A549 (cell line): Measurements from ENCODE around the gene PTPRH. TPM values are rescaled to one million over a fixed set of nuclear protein-coding genes. Genes with fewer than 3 reads are reported as not detected.

ENCODE experiments used
- ATAC-seq, 2 experiments: fragments of 200-7000 bp in 1 of 2; fragments of >200 bp in 1 of 2; cut with Nextera tagmentation in 1 of 2; cut with Tn5 transposase in 1 of 2; 3 replicates each; pipeline versions ENCODE4 v1.8.0 to v1.9.1; 2018 to 2020; ENCODE audit warnings: mild to moderate bottlenecking in 1 of 2, moderate library complexity in 1 of 2
- CTCF ChIA-PET: fragments of 300-600 bp; sonication (Branson Sonifier 250); formaldehyde crosslinking; extraction: SDS; loops from one replicate; lab custom pipeline; 2021; ENCODE audit warnings: antibody characterized with exemption, inconsistent platforms; lab: Yijun Ruan, JAX
- POLR2A ChIA-PET: fragments of 350-600 bp; formaldehyde crosslinking; extraction: SDS; loops from one replicate; lab custom pipeline; 2021; ENCODE audit warnings: antibody characterized with exemption, inconsistent platforms; lab: Yijun Ruan, JAX
- DNase-seq, 2 experiments: peaks; one replicate each; pipeline versions ENCODE4 v3.0.0 to v3.0.0-alpha.2; 2011 to 2016; ENCODE audit warnings: low read depth in 1 of 2, low spot score in 1 of 2
- FAIRE-seq: peaks from 2 replicates; lab custom pipeline; 2011; peaks lifted over from hg19 to GRCh38; lab: Jason Lieb, UNC
- H3K27ac ChIP-seq, 2 experiments: fragments of >200 bp; sonication (Bioruptor Twin); formaldehyde crosslinking; 3 replicates each; pipeline ENCODE4 v1.5.1; 2016 to 2017
- H3K4me1 ChIP-seq: fragments of >200 bp; sonication (Bioruptor Twin); formaldehyde crosslinking; 3 replicates; pipeline ENCODE4 v1.6.1; 2016
- H3K4me2 ChIP-seq: fragments of >200 bp; sonication (Bioruptor Twin); formaldehyde crosslinking; 3 replicates; pipeline ENCODE4 v1.6.1; 2016
- H3K4me3 ChIP-seq: fragments of >200 bp; sonication (Bioruptor Twin); formaldehyde crosslinking; 3 replicates; pipeline ENCODE4 v1.5.1; 2016
- H3K9me3 ChIP-seq: fragments of >200 bp; sonication (Bioruptor Twin); formaldehyde crosslinking; 3 replicates; pipeline ENCODE4 v1.6.1; 2016
- BHLHE40 ChIP-seq: IDR thresholded peaks from 2 replicates; pipeline ENCODE4 v1.6.1; 2012; ENCODE audit warnings: low read depth, low read length, inconsistent platforms
- EHF ChIP-seq: fragments of 250-450 bp; sonication (Bioruptor Pico); IDR thresholded peaks from 2 replicates; pipeline ENCODE4 v1.5.0; 2020; ENCODE audit warnings: mild to moderate bottlenecking
- FOSB ChIP-seq: fragments of 250-450 bp; sonication (Bioruptor Pico); IDR thresholded peaks from 2 replicates; pipeline ENCODE4 v1.5.0; 2020; ENCODE audit warnings: mild to moderate bottlenecking, moderate library complexity
- GATA3 ChIP-seq: IDR thresholded peaks from 2 replicates; pipeline ENCODE4 v1.6.1; 2012; ENCODE audit warnings: borderline replicate concordance
- HDAC2 ChIP-seq: fragments of 200-600 bp; sonication (generic); IDR thresholded peaks from 2 replicates; pipeline ENCODE4 v1.6.1; 2016
- HOXB5 ChIP-seq: fragments of 250-450 bp; sonication (Bioruptor Pico); IDR thresholded peaks from 2 replicates; pipeline ENCODE4 v1.5.0; 2020; ENCODE audit warnings: mild to moderate bottlenecking, moderate library complexity
- JUN ChIP-seq, 2 experiments: fragments of >200 bp; sonication (Bioruptor Twin); formaldehyde crosslinking; IDR thresholded peaks; 2 replicates in 1 of 2; 3 replicates in 1 of 2; pipeline ENCODE4 v1.6.1; 2016 to 2017
- MAFK ChIP-seq: fragments of 450-650 bp; IDR thresholded peaks from 2 replicates; pipeline ENCODE4 v1.6.1; 2014; ENCODE audit not compliant: partially characterized antibody
- MAZ ChIP-seq: fragments of 150-350 bp; IDR thresholded peaks from 2 replicates; pipeline ENCODE4 v1.6.1; 2014; ENCODE audit warnings: antibody characterized with exemption, low read depth, low read length, borderline replicate concordance
- MYC ChIP-seq: IDR thresholded peaks from 2 replicates; pipeline ENCODE4 v1.6.1; 2012; ENCODE audit warnings: mild to moderate bottlenecking, inconsistent platforms, low read length, improper control_type of control experiment, borderline replicate concordance
- NFE2L2 ChIP-seq: fragments of 150-350 bp; conservative IDR thresholded peaks from 2 replicates; pipeline ENCODE4 v1.6.1; 2014; ENCODE audit warnings: low read length
- PHF8 ChIP-seq: fragments of 200-600 bp; sonication (generic); IDR thresholded peaks from 2 replicates; pipeline ENCODE4 v1.6.1; 2016; ENCODE audit warnings: low read depth, mild to moderate bottlenecking, antibody characterized with exemption, moderate library complexity, borderline replicate concordance
- POLR2A ChIP-seq: IDR thresholded peaks from 2 replicates; pipeline ENCODE4 v1.6.1; 2012; ENCODE audit warnings: mild to moderate bottlenecking, low read length
- POLR2AphosphoS2 ChIP-seq: conservative IDR thresholded peaks from 2 replicates; pipeline ENCODE4 v1.6.1; 2012; ENCODE audit warnings: low read length, improper control_type of control experiment, inconsistent platforms
- RARB ChIP-seq: fragments of 250-450 bp; sonication (Bioruptor Pico); IDR thresholded peaks from 2 replicates; pipeline ENCODE4 v1.8.0; 2021; ENCODE audit warnings: mild to moderate bottlenecking, moderate library complexity
- RFX5 ChIP-seq: fragments of 450-650 bp; IDR thresholded peaks from 2 replicates; pipeline ENCODE4 v1.7.1; 2014; ENCODE audit warnings: antibody characterized with exemption, mild to moderate bottlenecking, moderate library complexity
- TFCP2L1 ChIP-seq: fragments of 250-450 bp; sonication (Bioruptor Pico); IDR thresholded peaks from 2 replicates; pipeline ENCODE4 v1.5.0; 2021; ENCODE audit warnings: mild to moderate bottlenecking
- TP53 ChIP-seq: fragments of 250-450 bp; sonication (Bioruptor Pico); IDR thresholded peaks from 2 replicates; pipeline ENCODE4 v1.5.0; 2021; ENCODE audit warnings: mild to moderate bottlenecking, moderate library complexity
- ZC3H11A ChIP-seq: fragments of 450-650 bp; IDR thresholded peaks from 2 replicates; pipeline ENCODE4 v1.6.1; 2014; ENCODE audit warnings: antibody characterized with exemption, mild to moderate bottlenecking
- ZSCAN20 ChIP-seq: fragments of 250-450 bp; sonication (Bioruptor Pico); IDR thresholded peaks from 2 replicates; pipeline ENCODE4 v1.8.0; 2022; ENCODE audit warnings: mild to moderate bottlenecking, moderate library complexity
- WGBS: methylation state at CpG from one replicate; pipeline ENCODE4 v1.1.6; 2017; ENCODE audit errors: missing lambda C conversion rate; 5-methylcytosine and 5-hydroxymethylcytosine counted together
- polyA plus RNA-seq, 4 experiments: library from polyadenylated mRNA; depleted of rRNA in 3 of 4; stranded (reverse); fragments of >200 nt; fragmentation: RNase III in 1 of 4; extraction: RNeasy Plus Mini Kit Qiagen cat#74134 plus additional on column Dnase treatment in 1 of 4; gene quantifications; 2 replicates in 3 of 4; 3 replicates in 1 of 4; pipeline ENCODE4 v1.2.3, GENCODE V29; 2011 to 2017
- TF ChIP-seq, protein P1 (sequence below): fragments of 200-600 bp; sonication (generic); IDR thresholded peaks from 2 replicates; pipeline ENCODE4 v1.6.1; 2016; ENCODE audit warnings: antibody characterized with exemption, mild to moderate bottlenecking, moderate library complexity
- TF ChIP-seq, protein P2 (sequence below): fragments of 150-350 bp; IDR thresholded peaks from 2 replicates; pipeline ENCODE4 v1.6.1; 2014; ENCODE audit warnings: low read depth, mild to moderate bottlenecking, low read length
- TF ChIP-seq, protein P3 (sequence below): fragments of >200 bp; sonication (Bioruptor Twin); formaldehyde crosslinking; IDR thresholded peaks from 2 replicates; pipeline ENCODE4 v1.6.1; 2016
- TF ChIP-seq, protein P4 (sequence below): fragments of 250-450 bp; sonication (Bioruptor Pico); IDR thresholded peaks from 2 replicates; pipeline ENCODE4 v1.5.0; 2021; ENCODE audit warnings: mild to moderate bottlenecking, moderate library complexity, borderline replicate concordance
- TF ChIP-seq, protein P5 (sequence below): fragments of 450-650 bp; IDR thresholded peaks from 2 replicates; pipeline ENCODE4 v1.6.1; 2014; ENCODE audit warnings: antibody characterized with exemption
- TF ChIP-seq, protein P6 (sequence below): IDR thresholded peaks from 2 replicates; pipeline ENCODE4 v1.6.1; 2012; ENCODE audit warnings: low read depth, borderline replicate concordance
- TF ChIP-seq, protein P7 (sequence below): fragments of >200 bp; sonication (Bioruptor Twin); formaldehyde crosslinking; IDR thresholded peaks from 3 replicates; pipeline ENCODE4 v1.6.1; 2016

The PTPRH gene
- polyA plus RNA-seq, 2 of the 4 experiments (the other 2 are of a cell fraction): 1.6 to 4.2 TPM

DNA sequence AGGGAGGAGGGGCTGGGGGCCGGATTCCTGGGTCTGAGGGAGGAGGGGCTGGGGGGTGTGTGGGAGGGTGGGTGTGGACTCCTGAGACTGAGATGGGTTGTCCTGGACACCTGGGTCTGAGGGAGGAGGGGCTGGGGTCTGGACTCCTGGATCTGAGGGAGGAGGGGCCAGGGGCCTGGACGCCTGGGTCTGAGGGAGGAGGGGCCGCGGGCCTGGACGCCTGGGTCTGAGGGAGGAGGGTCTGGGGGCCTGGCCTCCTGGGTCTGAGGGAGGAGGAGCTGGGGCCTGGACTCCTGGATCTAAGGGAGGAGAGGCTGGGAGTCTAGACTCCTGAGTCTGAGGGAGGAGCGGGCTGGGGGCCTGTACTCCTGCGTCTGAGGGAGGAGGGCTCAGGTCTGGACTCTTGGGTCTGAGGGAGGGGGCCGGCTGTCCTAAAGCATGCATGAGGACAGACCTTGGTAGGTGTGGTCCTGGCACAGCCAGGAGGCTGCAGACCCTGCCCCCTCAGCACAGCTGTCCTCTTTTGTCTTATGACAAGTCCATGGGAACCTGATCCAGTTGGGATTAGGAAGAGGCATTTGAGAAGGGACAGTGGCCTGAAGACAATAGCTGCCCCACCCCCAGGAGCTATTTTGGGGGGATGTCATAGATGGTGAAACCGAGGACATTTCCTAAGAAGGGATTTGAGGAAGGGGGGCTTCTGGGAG lies 61.6 kb downstream of the PTPRH start:
- DNase-seq: peak in 1 of 2 experiments; percentile 53
- TF ChIP-seq GATA3 (no peak), TFCP2L1 (CRISPR knock-in tag) (no peak), NFE2L2 (no peak), FOSB (CRISPR knock-in tag) (no peak), MYC (no peak), RFX5 (no peak), HDAC2 (no peak), TP53 (CRISPR knock-in tag) (no peak), BHLHE40 (no peak), MAFK (no peak), ZC3H11A (no peak), HOXB5 (CRISPR knock-in tag) (no peak), MAZ (no peak), POLR2AphosphoS2 (no peak), ZSCAN20 (no peak)
- TF ChIP-seq, protein P1, sequence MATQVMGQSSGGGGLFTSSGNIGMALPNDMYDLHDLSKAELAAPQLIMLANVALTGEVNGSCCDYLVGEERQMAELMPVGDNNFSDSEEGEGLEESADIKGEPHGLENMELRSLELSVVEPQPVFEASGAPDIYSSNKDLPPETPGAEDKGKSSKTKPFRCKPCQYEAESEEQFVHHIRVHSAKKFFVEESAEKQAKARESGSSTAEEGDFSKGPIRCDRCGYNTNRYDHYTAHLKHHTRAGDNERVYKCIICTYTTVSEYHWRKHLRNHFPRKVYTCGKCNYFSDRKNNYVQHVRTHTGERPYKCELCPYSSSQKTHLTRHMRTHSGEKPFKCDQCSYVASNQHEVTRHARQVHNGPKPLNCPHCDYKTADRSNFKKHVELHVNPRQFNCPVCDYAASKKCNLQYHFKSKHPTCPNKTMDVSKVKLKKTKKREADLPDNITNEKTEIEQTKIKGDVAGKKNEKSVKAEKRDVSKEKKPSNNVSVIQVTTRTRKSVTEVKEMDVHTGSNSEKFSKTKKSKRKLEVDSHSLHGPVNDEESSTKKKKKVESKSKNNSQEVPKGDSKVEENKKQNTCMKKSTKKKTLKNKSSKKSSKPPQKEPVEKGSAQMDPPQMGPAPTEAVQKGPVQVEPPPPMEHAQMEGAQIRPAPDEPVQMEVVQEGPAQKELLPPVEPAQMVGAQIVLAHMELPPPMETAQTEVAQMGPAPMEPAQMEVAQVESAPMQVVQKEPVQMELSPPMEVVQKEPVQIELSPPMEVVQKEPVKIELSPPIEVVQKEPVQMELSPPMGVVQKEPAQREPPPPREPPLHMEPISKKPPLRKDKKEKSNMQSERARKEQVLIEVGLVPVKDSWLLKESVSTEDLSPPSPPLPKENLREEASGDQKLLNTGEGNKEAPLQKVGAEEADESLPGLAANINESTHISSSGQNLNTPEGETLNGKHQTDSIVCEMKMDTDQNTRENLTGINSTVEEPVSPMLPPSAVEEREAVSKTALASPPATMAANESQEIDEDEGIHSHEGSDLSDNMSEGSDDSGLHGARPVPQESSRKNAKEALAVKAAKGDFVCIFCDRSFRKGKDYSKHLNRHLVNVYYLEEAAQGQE: no peak
- TF ChIP-seq, protein P2, sequence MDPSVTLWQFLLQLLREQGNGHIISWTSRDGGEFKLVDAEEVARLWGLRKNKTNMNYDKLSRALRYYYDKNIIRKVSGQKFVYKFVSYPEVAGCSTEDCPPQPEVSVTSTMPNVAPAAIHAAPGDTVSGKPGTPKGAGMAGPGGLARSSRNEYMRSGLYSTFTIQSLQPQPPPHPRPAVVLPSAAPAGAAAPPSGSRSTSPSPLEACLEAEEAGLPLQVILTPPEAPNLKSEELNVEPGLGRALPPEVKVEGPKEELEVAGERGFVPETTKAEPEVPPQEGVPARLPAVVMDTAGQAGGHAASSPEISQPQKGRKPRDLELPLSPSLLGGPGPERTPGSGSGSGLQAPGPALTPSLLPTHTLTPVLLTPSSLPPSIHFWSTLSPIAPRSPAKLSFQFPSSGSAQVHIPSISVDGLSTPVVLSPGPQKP: no peak
- TF ChIP-seq, protein P3, sequence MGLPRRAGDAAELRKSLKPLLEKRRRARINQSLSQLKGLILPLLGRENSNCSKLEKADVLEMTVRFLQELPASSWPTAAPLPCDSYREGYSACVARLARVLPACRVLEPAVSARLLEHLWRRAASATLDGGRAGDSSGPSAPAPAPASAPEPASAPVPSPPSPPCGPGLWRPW: no peak
- H3K27ac ChIP-seq: peak overlapping the region; percentile 82 to 92
- ChIA-PET POLR2A (interaction anchor here (0.6 to 1.9 kb wide), 6 partner anchors 9 to 192 kb away, joined by 3 to 9 read pairs (median 5); partner anchors contain the start of genes DNAAF3, KMT5C and TNNI3), CTCF (interaction anchor here (0.7 to 4.6 kb wide), 12 partner anchors 11 to 479 kb away, joined by 3 to 111 read pairs (median 9); partner anchors contain the start of genes DNAAF3, TMEM238 and TNNI3)
- H3K4me1 ChIP-seq: peaks cover 37% of the 10 kb centered on the region
- H3K9me3 ChIP-seq: peaks cover 6% of the 10 kb centered on the region; the same call in 1 of the 3 replicates
- peak overlapping the region; percentile 64; the same call in 2 of the 3 replicates for H3K4me3 ChIP-seq
- no peak for FAIRE-seq
- peak overlapping the region; percentile 84 for H3K4me2 ChIP-seq
- 60% methylated on average over 4 of the region's 9 CpGs for WGBS
- ATAC-seq: no peak

DNA sequence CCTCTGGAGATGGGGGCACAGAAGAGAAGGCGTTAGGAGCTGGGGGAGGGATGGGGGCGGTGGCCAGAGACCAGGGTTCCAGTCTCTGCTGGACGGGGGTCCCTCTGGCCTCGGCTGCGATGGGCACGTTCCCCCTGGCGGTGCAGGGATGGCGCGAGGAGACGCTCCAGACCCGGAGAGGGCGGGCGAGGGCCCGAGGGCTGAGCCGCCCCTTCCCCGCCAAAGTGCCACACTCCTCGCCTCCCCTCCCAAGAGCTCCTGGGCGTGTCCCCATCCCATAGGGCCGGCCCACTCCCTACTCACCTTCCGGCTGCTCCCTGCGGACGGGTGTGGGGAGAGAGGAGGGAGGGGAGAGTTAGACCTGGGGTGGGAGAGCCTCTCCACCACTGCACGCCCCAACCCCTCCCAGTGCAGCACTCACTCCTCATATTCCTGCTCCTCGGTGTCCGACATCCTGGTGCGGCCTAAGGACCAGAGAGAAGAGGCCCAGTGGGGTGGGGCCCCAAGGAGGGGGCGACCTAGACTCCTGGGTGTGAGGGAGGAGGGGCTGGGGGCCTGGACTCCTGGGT lies 62.5 kb downstream of the PTPRH start:
- H3K4me1 ChIP-seq: peaks cover 37% of the 10 kb centered on the region
- 2% methylated on average over 18 of the region's 27 CpGs for WGBS
- H3K4me3 ChIP-seq: peak overlapping the region; percentile 64
- ATAC-seq: peak; percentile 87 to 94
- ChIA-PET CTCF (interaction anchor here (0.7 to 4.6 kb wide), 29 partner anchors 10 to 485 kb away, joined by 3 to 111 read pairs (median 4); partner anchors contain the start of genes DNAAF3, PTPRH, TMEM238 and TNNI3), POLR2A (interaction anchor here (0.6 to 1.9 kb wide), 9 partner anchors 10 to 300 kb away, joined by 3 to 9 read pairs (median 5); partner anchors contain the start of genes DNAAF3, HSPBP1, KMT5C and UBE2S)
- peak overlapping the region; percentile 84 for H3K4me2 ChIP-seq
- no peak for FAIRE-seq
- peak overlapping the region; percentile 82 to 92 for H3K27ac ChIP-seq
- H3K9me3 ChIP-seq: peaks cover 4% of the 10 kb centered on the region; the same call in 1 of the 3 replicates
- TF ChIP-seq EHF (CRISPR knock-in tag) (no peak), PHF8 (peak; percentile 40; the same call in 1 of the 2 replicates), RARB (CRISPR knock-in tag) (no peak), POLR2A (peak; percentile 32; the same call in 1 of the 2 replicates), JUN (IDR thresholded peaks at IDR 0.05) (peak in 1 of 2 experiments; percentile 57; a peak in 2 of 5 replicates)
- TF ChIP-seq, protein P4, sequence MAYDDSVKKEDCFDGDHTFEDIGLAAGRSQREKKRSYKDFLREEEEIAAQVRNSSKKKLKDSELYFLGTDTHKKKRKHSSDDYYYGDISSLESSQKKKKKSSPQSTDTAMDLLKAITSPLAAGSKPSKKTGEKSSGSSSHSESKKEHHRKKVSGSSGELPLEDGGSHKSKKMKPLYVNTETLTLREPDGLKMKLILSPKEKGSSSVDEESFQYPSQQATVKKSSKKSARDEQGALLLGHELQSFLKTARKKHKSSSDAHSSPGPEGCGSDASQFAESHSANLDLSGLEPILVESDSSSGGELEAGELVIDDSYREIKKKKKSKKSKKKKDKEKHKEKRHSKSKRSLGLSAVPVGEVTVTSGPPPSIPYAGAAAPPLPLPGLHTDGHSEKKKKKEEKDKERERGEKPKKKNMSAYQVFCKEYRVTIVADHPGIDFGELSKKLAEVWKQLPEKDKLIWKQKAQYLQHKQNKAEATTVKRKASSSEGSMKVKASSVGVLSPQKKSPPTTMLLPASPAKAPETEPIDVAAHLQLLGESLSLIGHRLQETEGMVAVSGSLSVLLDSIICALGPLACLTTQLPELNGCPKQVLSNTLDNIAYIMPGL: no peak
- TF ChIP-seq, protein P5, sequence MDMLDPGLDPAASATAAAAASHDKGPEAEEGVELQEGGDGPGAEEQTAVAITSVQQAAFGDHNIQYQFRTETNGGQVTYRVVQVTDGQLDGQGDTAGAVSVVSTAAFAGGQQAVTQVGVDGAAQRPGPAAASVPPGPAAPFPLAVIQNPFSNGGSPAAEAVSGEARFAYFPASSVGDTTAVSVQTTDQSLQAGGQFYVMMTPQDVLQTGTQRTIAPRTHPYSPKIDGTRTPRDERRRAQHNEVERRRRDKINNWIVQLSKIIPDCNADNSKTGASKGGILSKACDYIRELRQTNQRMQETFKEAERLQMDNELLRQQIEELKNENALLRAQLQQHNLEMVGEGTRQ: no peak
- TF ChIP-seq, protein P6, sequence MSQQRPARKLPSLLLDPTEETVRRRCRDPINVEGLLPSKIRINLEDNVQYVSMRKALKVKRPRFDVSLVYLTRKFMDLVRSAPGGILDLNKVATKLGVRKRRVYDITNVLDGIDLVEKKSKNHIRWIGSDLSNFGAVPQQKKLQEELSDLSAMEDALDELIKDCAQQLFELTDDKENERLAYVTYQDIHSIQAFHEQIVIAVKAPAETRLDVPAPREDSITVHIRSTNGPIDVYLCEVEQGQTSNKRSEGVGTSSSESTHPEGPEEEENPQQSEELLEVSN: 0 out of 2 replicates have a peak, but pooled peaks have one; percentile 7
- TF ChIP-seq, protein P7, sequence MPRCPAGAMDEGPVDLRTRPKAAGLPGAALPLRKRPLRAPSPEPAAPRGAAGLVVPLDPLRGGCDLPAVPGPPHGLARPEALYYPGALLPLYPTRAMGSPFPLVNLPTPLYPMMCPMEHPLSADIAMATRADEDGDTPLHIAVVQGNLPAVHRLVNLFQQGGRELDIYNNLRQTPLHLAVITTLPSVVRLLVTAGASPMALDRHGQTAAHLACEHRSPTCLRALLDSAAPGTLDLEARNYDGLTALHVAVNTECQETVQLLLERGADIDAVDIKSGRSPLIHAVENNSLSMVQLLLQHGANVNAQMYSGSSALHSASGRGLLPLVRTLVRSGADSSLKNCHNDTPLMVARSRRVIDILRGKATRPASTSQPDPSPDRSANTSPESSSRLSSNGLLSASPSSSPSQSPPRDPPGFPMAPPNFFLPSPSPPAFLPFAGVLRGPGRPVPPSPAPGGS: peak; percentile 45; the same call in 1 of the 3 replicates
- peak; percentile 85 to 92 for DNase-seq
